NCI-H2171 treated with DMSO at 0.1 percent for 48 hours (cell line): ENCODE measurements around the gene GRIK5.
"Not testable (repeated sequence)": the region's sequence is repeated elsewhere in the genome, so short reads cannot be mapped to it uniquely, and the experiment has no call there.

Source experiments
- DNase-seq: peaks from one replicate; lab custom pipeline; 2025; lab: John Stamatoyannopoulos, UW

Gene GRIK5

DNA sequence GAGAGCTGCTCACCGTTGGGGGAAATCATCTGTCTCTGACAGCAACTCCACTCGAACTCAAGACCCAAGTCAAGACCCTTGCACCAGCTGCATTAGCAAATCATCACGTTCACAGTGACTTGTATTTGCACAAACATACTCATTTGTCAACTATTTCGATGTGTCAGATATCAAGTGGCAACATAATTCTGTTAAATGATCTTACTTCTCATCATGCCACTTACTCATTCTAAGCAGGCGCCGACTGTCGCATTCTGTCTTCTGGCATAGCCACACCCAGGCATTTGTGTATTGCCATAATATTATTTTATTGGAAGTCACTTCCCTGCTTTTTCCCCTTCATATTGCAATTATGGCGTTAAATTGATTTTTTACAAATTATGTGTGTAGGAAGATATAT lies 53.0 kb downstream of the GRIK5 start:
- no peak for DNase-seq

DNA sequence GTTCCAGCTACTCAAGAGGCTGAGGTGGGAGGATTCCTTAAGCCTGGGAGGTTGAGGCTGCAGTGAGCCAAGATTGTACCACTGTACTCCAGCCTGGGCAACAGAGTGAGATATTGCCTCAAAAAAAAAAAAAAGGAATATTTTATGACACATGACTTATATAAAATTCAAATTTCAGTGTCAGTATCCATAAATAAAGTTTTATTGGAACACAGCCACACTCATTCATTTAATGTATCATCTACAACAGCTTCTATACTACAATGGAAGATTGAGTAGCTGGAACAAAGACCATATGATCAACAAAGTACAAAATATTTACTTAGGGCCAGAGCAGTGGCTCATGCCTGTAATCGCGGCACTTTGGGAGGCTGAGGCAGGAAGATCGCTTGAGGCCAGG lies 57.3 kb downstream of the GRIK5 start:
- not testable (repeated sequence) for DNase-seq

DNA sequence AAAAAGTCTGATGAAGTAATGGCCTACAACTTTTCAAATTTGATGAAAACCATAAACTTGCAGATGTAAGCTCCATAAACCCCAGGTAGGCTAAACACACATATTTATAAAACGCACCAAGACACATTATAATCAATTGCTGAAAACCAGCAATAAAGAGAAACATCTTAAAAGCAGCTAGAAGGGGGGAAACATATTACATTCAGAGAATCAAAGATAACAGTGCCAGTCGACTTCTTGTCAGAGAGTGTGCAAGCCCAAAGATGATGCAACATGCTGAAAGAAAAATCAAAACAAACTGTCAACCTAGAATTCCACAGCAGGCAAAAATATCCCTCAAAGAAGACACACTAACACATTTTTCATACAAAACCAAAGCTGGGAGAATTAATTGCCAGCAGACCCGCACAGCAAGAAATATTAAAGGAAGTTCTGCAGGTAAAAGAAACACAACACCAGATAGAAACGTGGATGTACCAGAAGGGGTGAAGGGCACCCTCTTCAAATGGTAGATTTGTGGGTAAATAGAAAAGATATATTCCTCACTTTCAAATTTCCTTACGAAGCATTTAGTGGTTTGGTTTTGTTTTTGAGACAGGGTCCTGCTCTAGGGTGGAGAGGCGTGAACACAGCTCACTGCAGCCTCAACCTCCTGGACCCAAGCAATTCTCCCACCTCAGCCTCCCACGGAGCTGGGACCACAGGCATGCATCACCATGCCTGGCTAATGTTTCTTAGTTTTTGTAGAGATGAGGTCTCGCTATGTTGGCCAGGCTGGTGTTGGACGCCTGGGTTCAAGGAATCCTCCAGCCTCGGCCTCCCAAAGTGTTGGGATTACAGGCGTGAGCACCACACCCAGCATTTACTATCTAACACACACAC lies 59.5 kb downstream of the GRIK5 start:
- peak; percentile 16 for DNase-seq

DNA sequence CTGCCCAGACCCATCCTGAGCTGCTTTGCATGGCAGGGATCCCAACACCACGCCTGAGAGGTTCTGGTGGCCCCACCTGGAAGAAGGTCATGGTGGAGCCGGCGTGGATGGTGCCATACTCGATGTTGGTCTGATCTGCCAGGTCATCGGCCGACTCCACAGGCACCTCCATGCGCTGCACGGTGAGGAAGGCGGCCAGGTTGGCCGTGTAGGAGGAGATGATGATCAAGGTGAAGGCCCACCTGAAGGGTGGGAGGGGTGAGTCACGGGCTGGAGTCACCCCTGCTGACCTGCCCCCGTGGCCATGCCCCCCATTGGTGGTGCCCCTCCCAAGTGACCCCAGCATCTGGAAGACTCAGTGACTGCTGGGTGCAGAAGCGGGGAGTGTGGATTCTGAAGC lies 63.4 kb downstream of the GRIK5 start:
- DNase-seq, result no peak

DNA sequence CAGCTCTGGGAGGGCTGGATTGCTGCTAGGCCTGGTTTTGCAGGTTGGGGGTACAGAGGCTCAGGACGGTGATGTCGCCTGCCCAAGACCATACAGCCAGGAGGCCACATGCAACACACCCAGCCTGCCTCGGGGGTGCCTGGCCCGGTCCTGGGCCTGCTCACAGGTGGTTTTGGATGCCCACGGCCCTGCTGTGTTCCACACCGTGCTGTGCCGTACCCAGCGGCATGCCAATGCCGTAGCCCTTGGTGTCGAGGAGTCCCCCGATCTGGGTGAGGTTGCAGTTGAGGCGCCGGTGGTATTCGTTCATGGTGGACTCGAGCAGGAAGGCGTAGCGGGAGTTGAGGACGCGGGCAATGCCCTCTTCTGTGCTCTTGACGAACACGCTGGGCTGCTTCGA lies 64.5 kb downstream of the GRIK5 start:
- DNase-seq, result no peak

DNA sequence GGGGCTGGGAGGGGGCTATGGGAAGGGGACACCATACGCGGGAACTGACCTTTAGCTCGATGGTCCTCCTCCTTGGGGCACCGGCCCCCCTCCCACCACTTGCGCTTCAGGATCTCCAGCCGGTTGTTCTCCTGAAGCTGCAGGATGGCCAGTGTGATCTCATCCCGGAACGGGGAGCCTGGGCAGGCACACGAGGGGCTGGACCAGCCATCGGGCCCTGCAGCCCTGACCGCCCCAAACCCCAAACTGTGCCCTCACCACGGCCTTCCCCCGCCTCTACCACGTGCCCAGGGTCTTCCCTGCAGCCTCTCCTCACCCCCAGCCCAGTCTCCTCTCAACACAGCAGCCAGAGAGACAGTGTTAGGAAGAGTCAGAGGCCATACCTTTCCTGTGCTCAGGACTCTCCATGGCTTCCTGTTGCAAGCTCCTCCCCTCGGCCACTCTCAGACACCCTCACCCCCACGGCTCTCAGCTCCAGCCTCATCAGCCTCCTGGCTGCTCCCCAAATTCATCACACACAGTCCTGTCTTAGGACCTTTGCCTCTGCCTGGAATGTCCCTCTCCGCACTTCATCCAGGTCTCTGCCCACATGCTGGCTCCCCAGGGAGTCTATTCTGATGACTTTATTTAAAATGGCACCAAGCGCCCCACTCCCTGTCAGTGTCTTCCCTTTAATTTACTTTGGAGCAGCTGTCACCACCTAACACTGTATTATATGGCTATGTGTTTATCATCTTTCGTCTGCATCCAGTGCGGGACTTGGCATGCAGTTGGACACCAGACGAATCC lies 66.3 kb downstream of the GRIK5 start:
- DNase-seq, result no peak

DNA sequence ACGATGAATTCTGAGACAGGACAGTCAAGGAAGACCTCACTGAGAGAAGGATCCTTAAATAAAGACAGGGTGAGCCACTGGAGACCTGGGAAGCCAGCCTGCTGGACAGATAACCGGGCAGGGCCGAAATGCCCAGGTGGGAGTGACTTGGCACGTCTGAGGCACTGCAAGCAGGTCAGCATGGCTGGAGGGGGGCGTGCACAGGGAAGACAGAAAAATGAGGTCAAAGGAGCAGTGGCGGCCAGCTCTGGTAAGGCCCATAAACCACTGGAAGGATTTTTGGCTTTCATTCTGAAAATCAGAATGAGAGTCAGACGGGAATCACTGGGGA lies 70.2 kb downstream of the GRIK5 start:
- no peak for DNase-seq

DNA sequence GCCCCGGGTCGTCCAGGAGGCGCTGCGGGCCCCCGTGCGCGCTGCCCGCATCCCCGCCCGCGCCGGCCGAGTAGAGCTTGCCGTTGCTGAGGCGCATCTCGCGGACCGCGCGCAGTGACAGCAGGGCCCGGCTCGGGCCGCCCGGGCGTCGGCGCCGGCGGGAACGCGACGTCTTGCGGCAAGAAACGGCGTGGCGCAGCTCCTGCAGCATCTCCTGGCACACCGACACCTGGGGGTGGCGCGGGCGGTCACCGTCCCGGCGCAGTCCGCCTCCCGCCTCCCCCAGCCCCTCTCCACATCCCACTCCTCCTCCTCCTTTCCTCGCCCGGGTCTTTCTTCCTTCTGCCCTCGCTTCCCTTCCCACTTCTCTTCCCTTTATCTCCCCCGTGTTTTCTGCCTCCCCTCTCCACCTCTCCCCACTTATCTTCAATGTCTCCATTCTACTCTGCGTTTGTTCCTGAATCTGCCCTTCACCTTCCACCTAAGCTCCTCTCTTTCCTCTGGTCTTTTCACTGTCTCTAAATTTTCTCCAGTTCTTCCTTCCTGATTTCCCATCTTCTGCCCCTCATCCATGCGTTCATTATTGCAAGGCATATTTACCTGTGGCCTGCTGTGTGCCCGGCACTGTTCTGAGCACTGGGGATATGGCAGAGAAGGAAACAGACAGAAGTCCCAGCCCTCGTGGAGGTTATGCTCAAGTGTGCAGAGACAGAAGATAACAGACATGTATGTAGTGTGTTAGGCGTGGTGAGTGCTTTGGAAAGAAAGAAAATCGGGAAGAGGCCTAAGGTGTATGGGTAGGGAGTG lies 70.7 kb downstream of the GRIK5 start:
- DNase-seq, result peak; percentile 68

DNA sequence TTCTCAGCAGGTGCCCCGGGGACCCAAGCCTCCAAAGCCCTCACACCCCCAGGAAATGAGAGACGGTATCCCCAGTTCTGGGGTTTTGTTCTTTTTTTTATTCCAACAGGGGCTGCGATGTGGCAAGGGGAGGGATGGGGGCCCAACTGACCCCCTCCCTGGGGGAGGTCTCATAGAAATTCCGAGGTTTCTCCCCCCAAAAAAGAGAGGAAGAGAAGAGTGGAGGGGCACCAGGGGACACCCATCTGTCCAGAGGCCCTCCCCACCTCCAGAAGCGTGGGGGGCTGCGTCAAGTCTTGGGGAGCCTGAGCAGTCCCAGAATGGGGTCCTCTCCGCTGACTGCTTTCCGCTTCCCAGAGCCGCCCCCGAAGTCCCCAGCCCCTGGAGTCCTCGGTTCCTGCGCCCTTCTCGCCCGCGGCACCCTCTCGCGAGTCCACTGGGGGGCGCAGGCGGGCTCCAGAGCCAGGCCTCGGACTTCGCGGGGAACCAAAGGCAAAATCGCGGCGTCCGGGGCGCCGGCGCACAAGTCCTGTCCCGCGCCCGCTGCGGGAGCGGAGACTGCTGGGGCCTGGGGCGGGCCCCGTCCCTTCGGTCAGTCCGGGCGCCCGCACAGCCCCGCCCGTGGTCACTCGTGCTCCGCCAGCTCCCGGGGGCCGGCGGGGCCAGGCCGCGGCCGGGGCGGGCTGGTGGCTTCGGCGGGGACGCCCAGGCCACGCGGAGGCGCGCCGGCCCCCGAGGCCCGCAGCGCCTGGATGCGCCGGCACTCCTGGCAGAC lies 71.6 kb downstream of the GRIK5 start:
- peak; percentile 75 for DNase-seq

DNA sequence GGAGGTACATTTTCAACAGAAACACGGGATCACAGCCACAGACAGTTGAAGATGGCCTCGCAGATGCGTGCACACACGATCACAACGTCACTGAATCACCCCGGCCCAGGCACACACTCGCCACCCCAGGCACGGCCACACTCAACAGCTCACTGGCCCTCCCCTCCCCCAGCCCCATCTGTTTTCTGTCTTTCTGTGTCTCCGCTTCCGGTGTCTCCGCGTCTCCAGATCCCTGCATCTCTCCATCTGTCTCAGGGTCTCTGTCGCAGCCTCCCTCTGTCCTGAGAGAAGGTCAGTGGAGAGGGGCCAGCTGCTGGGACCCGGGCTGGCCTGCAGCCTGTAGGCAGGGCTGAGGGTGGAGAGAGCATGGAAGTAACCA lies 72.2 kb downstream of the GRIK5 start:
- peak; percentile 95 for DNase-seq

DNA sequence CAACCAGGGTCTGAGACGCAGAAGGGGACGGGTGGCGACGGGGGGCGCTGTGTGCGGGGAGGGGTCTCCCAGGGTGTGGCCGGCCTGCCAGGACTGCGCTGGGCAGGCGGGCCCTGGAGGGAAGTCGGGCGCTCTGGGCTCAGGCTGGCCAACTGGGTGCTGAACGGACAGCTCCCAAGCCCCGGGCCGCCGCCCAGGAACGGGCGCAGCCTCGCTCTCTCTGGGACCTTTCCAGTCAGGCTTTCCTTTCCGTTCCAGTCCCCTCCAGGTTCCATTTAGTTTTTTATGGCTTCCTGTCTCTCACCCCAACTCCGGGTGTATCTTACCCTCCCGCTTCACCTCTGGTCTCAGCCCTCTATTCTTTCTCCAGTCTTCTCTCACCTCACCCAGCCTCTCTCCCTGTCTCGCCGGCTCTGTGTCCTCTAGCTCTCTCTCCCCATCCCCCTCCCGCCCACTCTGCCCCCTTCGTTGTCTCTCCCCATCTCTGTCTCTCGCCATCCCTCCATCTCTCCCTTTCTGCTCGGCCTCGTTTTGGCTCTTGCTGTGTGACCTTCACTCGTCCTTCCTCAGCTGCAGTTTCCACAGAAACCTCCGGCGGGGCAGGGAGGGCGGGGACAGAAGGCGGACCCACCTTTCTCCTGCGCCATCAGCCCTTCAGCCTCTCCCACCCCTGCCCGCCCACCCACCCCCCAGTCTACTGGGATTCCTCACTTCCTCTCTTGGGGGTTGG lies 72.7 kb downstream of the GRIK5 start:
- no peak for DNase-seq

DNA sequence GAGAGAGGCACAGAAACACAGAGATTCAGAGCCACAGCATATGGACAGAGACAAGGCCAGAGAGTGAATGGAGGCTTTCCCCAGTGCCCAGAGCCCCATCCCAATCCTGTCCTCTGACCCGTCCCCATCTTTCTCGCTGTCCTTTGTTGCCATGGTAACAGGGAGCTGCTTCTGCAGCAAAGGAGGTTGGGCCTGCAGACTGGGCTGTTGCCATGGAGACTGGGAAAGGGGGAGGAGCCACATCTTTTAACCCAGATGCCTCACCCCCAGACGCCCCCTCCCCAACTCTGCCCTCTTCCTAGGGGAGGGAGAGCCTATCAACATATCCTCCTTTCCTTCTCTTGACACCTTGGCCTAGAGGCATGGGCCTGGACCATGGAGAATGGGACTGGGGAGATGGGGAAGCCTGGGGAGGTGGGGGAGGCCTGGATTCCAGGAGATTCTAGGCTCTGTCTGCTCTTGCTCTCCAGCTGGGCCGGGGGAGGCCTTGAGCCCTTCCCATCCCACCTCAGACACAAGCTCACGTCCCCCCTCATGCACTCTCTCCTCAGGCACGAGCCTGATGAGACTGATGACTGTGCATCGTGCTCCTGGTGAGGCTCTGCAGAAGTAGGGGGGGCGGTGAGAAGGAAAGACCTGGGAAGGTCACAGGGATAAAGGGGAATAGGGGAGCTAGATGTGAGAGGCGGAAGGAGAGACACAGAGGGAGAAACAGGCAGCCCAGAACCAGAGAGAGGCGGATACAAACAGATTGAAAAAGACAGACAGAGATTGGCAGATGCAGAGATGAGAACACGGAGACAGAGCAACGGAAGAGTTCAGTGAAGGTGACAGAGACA lies 73.8 kb downstream of the GRIK5 start:
- peak; percentile 22 for DNase-seq

DNA sequence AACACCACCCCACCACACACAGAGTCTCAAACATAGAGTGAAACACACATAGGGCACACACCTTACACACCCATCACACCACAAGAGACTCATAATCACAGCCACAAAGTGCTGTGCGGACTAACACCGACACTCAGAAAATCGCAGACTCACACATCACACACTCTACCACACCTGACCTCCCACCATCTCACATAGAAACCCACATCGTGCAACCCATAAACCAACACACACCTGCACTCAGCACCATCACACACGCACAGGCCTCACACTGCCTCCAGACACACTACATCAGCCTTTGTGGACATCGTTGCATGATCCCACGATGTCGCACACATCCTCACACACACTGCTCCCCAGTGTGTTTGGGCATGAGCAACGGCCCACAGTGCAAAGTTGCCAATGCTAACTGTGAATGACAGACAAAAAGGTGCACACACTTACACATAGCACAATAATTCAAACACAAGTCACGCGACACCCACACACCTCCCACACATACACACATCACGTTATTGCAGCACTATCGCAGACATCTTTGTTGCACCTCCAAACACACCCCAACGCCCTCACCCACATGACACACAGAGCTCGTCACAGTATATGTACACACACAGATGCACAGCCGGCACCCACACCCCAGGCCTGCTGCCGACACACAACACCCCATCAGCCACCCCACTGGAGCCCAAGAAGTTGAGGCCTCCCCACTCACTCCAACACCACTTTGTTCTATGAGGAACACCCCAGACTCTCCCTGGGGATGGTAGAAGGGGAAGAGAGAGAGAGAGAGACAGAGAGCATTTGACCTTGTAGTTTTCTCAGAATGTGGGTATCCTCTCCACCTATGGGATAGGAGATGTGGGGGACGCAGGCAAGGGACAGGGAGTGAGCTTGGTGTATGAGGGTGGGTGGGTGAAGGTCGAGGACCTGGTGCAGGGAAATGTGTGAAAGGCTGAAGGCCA lies 74.7 kb downstream of the GRIK5 start:
- DNase-seq, result no peak

DNA sequence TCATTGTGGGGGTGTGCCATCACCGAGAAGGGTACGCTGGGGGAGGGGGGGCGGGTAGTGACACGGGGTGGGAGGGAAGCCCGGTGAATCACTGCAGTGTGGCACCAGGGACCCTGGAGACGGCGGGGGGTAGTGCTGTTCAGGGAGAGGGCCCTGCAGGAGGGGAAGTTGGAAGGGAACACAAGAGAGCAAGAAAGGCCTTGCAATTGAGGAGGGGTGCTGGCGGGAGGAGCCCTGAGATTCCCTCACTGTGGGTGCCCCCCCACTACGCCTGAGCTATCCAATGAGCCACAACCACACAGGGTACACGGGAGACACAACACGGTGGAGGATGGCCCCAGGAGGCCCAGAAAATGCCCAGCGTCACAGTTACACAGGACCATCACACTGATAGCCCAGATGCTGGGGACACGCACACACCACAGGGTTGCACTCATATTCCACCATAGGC lies 75.5 kb downstream of the GRIK5 start:
- peak; percentile 56 for DNase-seq

DNA sequence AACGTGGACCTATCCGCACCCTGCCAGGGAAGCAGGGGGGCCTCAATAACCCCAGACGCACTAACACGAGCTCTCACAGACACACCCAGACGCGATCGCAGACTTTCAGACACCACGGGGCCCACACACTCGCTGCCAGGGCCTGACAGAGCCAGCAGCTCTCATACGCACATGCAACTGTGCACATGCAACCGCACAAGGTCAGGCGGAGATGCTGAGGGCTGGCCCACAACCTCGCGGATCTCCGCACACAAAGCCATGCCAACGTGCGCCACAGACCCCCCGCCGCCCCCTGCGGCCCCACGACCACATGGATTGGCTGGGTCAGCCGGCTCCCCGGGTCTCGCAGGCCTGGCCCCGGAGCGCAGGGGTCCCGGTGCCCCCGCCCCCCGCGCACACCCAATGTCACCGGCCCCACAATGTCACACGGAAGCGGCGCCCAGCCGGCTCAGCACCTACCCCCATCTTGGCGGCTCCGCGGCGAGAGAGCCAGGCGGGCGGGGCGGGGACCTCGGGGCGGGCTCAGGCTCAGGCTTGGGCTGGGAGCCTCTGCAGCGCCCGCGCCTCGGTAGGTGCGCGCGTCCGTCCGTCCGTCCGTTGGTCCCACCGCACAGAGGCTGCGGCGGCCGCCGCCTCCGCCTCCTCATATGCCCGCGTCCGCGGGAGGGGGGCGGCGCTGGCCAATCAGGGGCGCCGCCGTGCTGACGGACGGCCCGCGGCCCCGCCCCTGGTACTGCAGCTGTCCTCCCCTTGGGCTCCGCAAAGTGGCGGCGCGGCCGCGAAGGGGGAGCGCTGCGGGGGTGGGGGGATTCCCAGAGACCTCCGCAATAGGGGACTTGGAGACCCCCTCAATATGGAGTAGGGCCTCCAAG lies 76.2 kb downstream of the GRIK5 start, which contains the start of gene ATP1A3:
TSS of gene ATP1A3 (minus strand) at position 619 of the 872 bp plus-strand sequence. CDS start at position 465, 154 bp downstream.
- peak; percentile 74 for DNase-seq

DNA sequence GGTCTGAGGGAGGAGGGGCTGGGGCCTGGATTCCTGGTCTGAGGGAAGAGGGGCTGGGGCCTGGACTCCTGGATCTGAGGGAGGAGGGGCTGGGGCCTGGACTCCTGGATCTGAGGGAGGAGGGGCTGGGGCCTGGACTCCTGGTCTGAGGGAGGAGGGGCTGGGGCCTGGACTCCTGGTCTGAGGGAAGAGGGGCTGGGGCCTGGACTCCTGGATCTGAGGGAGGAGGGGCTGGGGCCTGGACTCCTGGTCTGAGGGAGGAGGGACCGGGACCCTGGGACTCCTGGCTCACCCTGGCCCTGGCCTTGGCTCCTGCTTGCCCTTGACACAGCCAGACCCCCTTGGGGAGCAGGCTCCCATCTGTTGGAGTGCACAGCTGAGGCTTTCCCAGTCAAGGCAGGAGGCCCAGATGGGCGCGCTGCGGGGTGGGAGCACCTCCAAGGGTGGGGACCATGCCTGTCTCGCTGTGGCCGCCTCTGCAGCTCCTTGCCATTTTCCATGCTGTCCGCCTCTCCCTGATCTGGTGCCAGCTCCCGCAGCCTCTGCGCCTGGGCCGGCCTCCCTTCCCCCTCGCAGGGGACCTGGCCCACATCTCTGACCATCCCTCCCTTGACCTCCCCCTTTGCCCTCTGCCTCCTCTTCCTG lies 78.0 kb downstream of the GRIK5 start:
- peak; percentile 76 for DNase-seq

DNA sequence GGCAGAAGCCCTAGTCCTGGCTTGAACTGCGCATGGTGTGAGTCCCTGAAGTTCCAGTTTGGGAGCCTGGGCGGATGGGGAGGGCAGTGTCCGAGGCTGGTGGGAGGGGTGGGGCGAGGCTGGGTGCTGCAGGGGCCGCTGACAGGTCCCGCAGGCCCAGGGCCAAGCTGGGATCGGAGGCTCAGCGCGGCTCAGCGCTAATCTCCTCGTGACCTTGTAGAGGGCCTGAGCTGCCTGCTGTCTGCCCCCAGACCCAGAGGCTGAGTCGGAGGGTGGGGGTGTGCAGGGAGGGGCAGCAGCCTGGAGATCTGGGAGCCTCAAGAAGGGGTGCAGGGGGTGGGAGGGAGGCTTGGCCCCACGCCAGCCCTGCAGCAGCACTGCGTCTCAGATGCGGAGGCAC lies 79.0 kb downstream of the GRIK5 start:
- no peak for DNase-seq
